ENCODE measurements around the gene KIF17.

DNA sequence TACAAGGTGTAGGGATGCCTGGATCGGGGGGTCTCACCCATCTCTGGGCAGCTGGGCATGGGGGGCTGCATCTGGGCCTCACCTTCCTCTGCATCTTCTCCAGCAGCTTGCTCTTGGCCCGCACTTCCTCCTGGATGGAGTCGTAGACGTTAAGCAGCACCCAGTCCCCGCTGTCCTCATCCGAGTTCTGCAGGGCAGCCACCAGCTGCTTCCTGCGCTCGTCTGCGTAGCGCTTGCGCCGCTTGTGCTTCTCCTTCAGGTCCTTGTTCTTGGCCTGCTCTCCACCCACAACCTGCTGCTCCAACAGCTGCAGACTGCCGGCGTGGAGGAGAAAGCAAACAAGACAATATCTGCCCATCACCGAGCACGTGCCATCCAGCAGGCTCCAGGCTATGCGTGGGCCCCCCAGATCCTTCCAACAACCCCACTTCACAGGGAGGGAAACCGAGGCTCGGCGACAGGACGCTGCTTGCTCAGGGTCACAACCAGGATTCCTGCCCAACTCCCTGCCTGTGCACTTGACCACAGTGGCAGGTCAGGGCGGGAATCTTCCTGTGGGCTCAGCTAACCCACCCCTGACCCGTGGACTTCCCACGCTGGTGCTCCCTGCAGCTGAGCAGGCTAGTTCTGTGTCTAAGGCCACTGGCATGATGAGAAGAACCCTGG is 35.1 kb downstream of the KIF17 start:
- TF ChIP-seq POLR2A (IDR thresholded peaks at IDR 0.05), result no peak
- TF ChIP-seq, protein P1, sequence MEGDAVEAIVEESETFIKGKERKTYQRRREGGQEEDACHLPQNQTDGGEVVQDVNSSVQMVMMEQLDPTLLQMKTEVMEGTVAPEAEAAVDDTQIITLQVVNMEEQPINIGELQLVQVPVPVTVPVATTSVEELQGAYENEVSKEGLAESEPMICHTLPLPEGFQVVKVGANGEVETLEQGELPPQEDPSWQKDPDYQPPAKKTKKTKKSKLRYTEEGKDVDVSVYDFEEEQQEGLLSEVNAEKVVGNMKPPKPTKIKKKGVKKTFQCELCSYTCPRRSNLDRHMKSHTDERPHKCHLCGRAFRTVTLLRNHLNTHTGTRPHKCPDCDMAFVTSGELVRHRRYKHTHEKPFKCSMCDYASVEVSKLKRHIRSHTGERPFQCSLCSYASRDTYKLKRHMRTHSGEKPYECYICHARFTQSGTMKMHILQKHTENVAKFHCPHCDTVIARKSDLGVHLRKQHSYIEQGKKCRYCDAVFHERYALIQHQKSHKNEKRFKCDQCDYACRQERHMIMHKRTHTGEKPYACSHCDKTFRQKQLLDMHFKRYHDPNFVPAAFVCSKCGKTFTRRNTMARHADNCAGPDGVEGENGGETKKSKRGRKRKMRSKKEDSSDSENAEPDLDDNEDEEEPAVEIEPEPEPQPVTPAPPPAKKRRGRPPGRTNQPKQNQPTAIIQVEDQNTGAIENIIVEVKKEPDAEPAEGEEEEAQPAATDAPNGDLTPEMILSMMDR (IDR thresholded peaks at IDR 0.05), result no peak
- no peak for TF ChIP-seq POLR2AphosphoS5 (IDR thresholded peaks at IDR 0.05; ENCODE audit: insufficient read depth in 1 of 2, low read depth in 1 of 2)
